GM18517 (cell line): Measurements from ENCODE around the gene CNTN6.
A peak's percentile ranks its signal among the peaks of the same experiment; 100 is the strongest.

Experiments
- ATAC-seq: cut with Tn5 transposase; IDR thresholded peaks from one replicate; pipeline ENCODE4 v1.9.1; 2021; ENCODE audit warnings: mild to moderate bottlenecking, moderate library complexity; ENCODE audit not compliant: unreplicated experiment

Gene CNTN6

GRCh38 chr3:1400571-1400970, 307.7 kb downstream of the CNTN6 start:
- no peak for ATAC-seq

- ATAC-seq = no peak
These were observed 311.6 kb downstream of the CNTN6 start for GRCh38 chr3:1404270-1404962.

- no peak for ATAC-seq
These were observed 313.4 kb downstream of the CNTN6 start for GRCh38 chr3:1406250-1406649.

- ATAC-seq = peak; percentile 61
These were observed 328.8 kb downstream of the CNTN6 start for GRCh38 chr3:1421577-1421976.

GRCh38 chr3:1423566-1424089, 330.8 kb downstream of the CNTN6 start:
- ATAC-seq = no peak

GRCh38 chr3:1439395-1439794, 346.6 kb downstream of the CNTN6 start:
- ATAC-seq = no peak

GRCh38 chr3:1442271-1442670, 349.4 kb downstream of the CNTN6 start:
- ATAC-seq = peak; percentile 71

- ATAC-seq = no peak
These were observed 351.4 kb downstream of the CNTN6 start for GRCh38 chr3:1444195-1444594.

GRCh38 chr3:1446531-1446930, 353.7 kb downstream of the CNTN6 start:
- ATAC-seq = no peak

GRCh38 chr3:1447452-1447851, 354.6 kb downstream of the CNTN6 start:
- ATAC-seq = no peak

- no peak for ATAC-seq
These were observed 355.6 kb downstream of the CNTN6 start for GRCh38 chr3:1448443-1448842.
